Fibroblast of mammary gland (primary cell): ENCODE data around the gene ATP13A3.

Source experiments
- DNase-seq: peaks from one replicate; pipeline ENCODE4 v3.0.0-alpha.2; 2010; ENCODE audit warnings: low read depth
- H3K4me3 ChIP-seq: 2 replicates; pipeline ENCODE4 v1.5.1; 2011; ENCODE audit warnings: low read depth, mild to moderate bottlenecking, low read length, moderate library complexity; ENCODE audit not compliant: control insufficient read depth
- TF ChIP-seq, protein P1 (sequence below): conservative IDR thresholded peaks from 2 replicates; pipeline ENCODE4 v1.5.1; 2011; ENCODE audit warnings: low read depth, low read length, inconsistent platforms; ENCODE audit not compliant: control insufficient read depth, insufficient read depth

The ATP13A3 gene

DNA sequence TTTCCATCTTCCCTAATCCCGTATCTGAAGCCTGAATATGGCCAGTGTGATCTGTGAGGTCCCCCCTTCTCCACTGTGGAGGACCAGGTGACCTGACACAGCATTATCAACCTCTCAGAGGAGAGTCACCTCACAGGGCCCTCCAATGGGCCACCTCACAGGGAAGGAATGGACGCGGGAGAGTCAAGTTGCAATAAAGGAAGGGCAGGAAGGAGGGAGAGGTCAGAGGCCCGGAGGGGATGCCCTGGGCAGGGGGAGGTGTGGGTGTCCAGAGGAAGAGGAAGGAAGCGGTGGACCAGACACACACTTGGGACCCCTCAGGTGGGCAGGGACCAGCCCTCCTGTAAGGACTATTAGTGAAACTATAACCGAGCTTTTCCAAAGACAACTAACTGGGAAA is 102.6 kb downstream of the ATP13A3 start:
- TF ChIP-seq, protein P1, sequence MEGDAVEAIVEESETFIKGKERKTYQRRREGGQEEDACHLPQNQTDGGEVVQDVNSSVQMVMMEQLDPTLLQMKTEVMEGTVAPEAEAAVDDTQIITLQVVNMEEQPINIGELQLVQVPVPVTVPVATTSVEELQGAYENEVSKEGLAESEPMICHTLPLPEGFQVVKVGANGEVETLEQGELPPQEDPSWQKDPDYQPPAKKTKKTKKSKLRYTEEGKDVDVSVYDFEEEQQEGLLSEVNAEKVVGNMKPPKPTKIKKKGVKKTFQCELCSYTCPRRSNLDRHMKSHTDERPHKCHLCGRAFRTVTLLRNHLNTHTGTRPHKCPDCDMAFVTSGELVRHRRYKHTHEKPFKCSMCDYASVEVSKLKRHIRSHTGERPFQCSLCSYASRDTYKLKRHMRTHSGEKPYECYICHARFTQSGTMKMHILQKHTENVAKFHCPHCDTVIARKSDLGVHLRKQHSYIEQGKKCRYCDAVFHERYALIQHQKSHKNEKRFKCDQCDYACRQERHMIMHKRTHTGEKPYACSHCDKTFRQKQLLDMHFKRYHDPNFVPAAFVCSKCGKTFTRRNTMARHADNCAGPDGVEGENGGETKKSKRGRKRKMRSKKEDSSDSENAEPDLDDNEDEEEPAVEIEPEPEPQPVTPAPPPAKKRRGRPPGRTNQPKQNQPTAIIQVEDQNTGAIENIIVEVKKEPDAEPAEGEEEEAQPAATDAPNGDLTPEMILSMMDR, result no peak
- no peak for DNase-seq
- H3K4me3 ChIP-seq, result no peak overlapping the region

GRCh38 chr3:194383276-194383940 is 103.4 kb downstream of the ATP13A3 start:
- H3K4me3 ChIP-seq, result no peak overlapping the region
- DNase-seq, result no peak
- TF ChIP-seq, protein P1, result no peak

DNA sequence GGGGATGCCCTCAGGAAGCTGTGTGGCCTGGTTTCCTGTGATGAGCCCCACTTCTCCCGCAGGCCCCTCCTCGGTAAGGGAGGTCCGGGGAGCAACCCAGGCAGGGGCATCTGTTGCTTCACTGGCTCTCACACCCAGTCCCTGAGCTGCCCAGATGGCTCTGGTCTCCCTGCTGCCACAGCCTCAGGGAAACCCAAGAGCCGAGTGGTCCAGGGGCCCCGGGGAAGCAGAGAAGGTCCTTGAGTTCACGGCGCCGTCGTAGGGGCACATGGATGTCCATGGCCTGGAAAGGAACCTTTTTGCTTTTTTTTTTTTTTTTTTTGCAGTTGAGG is 103.9 kb downstream of the ATP13A3 start:
- H3K4me3 ChIP-seq, result no peak overlapping the region
- DNase-seq, result no peak
- TF ChIP-seq, protein P1, result no peak

- TF ChIP-seq, protein P1, result no peak
- DNase-seq, result no peak
- H3K4me3 ChIP-seq, result no peak overlapping the region
Measured at GRCh38 chr3:194382196-194382891, 104.5 kb downstream of the ATP13A3 start.

DNA sequence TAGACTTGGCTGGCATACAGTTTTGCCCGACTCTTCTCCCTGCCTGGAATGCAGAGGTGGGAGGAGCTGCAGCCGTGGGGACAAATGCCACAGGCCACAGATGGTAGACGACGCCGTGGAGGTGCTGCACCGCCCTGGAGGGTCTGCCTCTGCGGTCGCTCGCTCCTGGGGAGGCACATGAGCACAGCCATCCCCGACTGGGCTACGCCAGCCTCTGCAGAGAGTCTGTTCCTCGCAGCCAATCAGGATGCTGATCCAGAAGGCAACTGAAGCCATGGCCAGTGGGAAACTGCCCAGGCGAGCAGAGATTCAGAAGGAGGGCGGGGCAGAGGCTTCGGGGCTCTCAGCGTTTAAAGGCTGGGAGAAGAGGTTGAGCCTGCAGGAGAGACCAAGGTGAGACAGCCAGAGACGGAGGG is 105.3 kb downstream of the ATP13A3 start:
- TF ChIP-seq, protein P1, result no peak
- DNase-seq, result no peak
- H3K4me3 ChIP-seq, result no peak overlapping the region

- TF ChIP-seq, protein P1, result no peak
Measured at GRCh38 chr3:194380326-194380725, 106.5 kb downstream of the ATP13A3 start.

More at GRCh38 chr3:194380326-194380725, 106.5 kb downstream of the ATP13A3 start:
- H3K4me3 ChIP-seq, result no peak overlapping the region
- DNase-seq, result no peak
